CD4-positive, alpha-beta T cell treated with Interleukin-4 for 4 hours (primary cell): ENCODE results near the gene MEIS1.

ENCODE experiments used
- DNase-seq: peaks from one replicate; pipeline ENCODE4 v3.0.0-alpha.2; 2020

Gene MEIS1

GRCh38 chr2:66432801-66433694 lies 1.9 kb upstream of the MEIS1 start:
- DNase-seq: peak; percentile 18

DNA sequence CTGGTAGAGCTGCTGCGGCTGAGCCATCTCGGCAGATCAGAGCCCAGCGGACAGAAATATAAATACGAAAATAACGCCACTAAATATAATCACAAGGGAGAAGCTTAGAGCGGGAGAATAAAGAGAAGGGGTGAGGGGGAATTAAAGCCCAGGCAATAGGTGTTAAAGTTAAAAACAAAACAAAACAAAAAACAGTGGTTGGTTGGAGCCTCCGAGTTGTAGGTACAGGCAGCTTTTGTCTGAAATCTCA lies 1.3 kb upstream of the MEIS1 start:
- no peak for DNase-seq

- DNase-seq: no peak
These were observed 813 bp upstream of the MEIS1 start for GRCh38 chr2:66433945-66434678.

- no peak for DNase-seq
These were observed 587 bp downstream of the MEIS1 start for GRCh38 chr2:66435549-66435875.

DNA sequence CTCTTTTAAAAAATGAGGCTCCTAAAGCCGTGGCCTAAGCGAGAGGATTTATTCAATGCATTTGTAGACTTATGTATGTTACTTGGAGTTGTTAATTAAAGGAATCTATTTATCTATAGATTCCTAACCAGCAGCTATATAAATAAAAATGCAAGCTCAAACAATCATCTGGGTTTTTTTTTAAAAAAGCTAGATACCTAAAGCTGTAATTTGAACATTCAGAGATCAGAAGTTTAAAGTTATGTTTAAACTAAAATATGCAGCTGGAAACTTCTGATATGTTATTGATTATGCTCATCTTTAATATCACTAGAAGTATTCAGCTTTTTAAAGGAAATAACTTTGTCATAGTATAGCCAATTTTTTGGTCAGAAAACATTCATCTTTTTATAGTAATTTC lies 1.0 kb downstream of the MEIS1 start:
- DNase-seq: no peak

DNA sequence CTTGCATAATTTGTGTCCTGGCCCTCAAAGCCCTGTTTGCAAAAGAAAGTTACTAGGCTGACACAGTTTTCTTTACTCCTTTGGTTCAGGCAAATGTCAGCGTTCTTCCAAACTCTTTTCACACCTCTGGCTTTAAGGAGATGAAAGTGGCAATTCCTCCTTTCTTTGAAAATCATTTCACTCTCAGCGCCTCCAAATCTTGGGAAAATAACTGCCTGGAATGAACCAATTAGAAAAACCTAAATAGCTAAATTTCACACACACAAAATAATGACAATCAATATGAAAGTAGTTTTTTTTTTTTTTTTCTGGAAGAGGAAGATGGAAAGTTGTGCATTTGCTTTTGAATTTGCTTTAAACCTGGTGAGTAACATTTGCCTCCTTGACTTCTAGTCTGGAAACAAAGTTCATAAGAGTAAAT lies 1.7 kb downstream of the MEIS1 start:
- DNase-seq: no peak

GRCh38 chr2:66437109-66437690 lies 2.3 kb downstream of the MEIS1 start:
- DNase-seq: no peak

- no peak for DNase-seq
These were observed 3.0 kb downstream of the MEIS1 start for GRCh38 chr2:66437691-66438497.

- no peak for DNase-seq
These were observed 3.5 kb downstream of the MEIS1 start for GRCh38 chr2:66438498-66438833.

- DNase-seq: no peak
These were observed 4.2 kb downstream of the MEIS1 start for GRCh38 chr2:66438891-66439811.

- DNase-seq: no peak
These were observed 5.1 kb downstream of the MEIS1 start for GRCh38 chr2:66439812-66440542.

DNA sequence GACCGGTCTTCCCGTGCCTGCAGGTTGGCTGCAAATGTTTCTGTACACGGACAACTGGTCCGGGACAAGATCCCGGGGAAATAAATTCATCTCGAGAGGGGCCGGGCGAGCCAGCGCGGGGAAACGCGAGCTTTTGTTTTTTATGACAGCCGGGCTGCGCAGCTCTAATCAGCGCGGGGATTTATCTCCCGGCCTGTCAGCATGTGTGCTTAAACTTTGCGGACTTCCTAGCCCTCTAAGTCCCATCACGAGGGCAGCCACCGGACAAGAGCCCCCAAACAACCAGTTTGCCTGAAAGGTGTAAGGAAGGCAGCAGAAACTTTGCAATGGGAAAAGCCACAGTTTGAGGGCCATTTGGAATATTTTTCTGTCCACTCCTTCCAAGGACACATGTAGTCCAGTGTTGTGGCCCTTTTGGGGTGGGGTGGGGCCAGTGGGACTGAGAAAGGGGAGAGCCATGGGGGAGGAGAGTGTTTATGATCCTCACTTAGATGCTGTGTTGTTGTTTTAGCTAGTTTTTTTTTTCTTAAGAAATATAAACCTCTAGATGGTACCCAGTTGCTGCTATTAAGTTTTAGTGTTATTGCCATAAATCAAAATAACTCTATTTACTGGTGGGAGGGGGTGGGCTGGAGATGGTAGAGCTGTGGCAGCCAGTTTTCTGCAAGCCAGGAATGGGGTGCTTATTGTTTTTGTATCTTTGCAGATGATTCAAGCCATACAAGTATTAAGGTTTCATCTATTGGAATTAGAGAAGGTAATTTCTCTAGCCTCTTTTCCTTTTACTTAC lies 6.0 kb downstream of the MEIS1 start:
- no peak for DNase-seq

DNA sequence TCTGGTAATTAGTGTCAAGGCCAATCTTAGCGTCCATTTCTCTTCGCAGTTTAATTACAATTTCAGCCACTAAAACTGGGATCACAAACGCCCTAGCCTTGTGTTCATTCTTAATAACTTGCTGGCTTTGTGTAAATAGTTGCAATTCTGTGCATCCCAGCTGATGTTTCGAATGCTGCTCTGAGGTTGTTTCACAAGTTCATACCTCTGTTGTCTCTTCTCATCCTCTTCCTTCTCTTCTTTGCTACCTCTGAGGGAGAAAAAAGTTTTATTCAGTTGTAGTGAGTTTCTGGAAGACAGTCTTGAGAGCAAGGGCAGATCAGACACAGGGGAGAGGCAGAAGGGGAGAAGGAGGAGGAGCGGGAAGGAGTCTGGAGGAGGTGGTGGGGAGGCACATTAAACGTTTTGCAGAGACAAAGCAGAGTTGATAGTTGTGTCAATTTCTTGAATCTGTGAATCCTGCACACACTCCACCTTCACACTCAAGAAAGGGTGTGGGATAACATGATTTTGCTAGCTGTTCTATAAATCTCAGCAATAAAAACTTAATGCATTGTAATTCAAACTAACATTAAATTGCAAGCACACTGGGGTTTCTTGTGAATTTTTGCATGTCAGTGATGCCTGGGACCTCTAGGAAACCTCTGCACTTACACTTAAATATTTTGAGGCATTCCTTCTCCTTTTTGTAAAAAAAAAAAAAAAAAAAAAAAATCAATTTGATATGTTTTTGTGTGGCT lies 6.8 kb downstream of the MEIS1 start:
- DNase-seq: no peak

DNA sequence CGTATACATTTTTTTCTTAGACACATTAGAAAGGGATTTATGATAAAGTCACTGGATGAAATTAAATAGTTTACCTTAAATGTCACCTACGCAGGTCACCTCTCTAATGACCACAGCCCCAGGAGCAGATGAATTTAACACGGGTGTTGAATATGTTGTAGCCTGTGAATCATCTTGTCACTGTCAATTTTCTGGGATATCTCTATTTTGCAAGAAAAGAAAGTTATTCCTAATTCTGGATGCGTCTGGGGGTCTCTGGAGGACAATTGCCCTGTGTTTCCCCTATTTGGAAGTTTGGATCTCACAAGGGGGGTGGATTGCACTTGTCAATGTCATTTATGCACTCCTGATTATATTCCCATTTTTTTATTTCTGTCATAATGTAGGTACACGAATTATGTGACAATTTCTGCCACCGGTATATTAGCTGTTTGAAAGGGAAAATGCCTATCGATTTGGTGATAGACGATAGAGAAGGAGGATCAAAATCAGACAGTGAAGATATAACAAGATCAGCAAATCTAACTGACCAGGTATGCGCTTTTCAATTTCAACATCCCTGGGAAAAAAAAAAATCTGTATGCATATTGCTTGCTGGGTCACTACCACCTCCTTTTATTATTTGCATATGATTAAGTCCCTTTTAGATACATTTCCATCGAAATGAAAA lies 7.7 kb downstream of the MEIS1 start:
- DNase-seq: no peak

- DNase-seq: no peak
These were observed 8.5 kb downstream of the MEIS1 start for GRCh38 chr2:66443186-66443978.

- no peak for DNase-seq
These were observed 9.3 kb downstream of the MEIS1 start for GRCh38 chr2:66443979-66444861.

- no peak for DNase-seq
These were observed 10.4 kb downstream of the MEIS1 start for GRCh38 chr2:66445076-66445924.
